Measurements from ENCODE around the gene CAMK2A.

DNA sequence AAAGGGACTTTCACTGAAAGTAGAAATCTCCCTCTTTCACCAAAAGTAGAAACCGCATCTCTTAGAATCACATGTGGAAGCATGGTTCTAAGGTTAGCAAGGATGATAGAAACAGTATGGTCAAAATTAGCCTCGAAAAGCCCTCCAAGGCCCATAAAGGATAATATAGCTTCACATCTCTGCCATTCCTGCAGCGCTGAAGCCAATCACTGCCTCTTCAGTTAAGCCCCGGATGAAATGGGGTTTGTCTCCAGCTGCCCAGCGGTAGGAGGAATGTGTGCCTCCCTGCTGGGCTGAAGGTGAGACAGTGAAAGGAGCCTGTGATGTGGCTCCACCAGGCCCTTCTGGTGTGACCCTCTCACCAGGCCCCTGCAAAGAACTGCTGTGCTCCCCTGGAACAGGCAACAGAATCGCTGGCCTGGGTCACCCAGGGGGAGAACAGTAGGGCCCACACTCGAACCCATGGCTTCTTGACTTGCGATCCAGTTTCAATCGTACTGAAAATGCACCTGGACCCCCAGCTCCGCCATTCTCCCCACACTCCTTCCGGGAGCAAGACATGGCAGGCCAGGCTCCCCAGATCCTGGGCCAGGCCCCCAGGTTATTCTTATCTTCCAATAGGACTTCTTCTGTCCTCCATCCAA, 47.2 kb downstream of the CAMK2A start:
- TF ChIP-seq CTCF (IDR thresholded peaks at IDR 0.05; ENCODE audit: insufficient read depth, low read length) (no peak), REST (IDR thresholded peaks at IDR 0.05; ENCODE audit: insufficient replicate concordance, low read depth) (no peak), SPI1 (IDR thresholded peaks at IDR 0.05; ENCODE audit: borderline replicate concordance, low read depth) (no peak), GABPA (IDR thresholded peaks at IDR 0.05; ENCODE audit: low read depth) (no peak), POLR2AphosphoS5 (IDR thresholded peaks at IDR 0.05; ENCODE audit: low read depth) (no peak)
